ENCODE measurements around the gene MRPS2. TPM values are rescaled to one million over a fixed set of nuclear protein-coding genes. Genes with fewer than 3 reads are reported as not detected.

Gene MRPS2
- total RNA-seq, 1 donor from 2014 or later: 61.7 TPM

Other genes with a start within 250 kb of the MRPS2 start
- 2.2 and 2.3 TPM in 2 replicates for gene PPP1R26, start 20.9 kb upstream of the MRPS2 start, total RNA-seq
- gene LCN1, start 20.8 kb downstream of the MRPS2 start, total RNA-seq: not detected in 2 replicates
- gene OBP2A, start 45.4 kb downstream of the MRPS2 start, total RNA-seq: not detected in 2 replicates
- gene PAEP, start 61.1 kb downstream of the MRPS2 start, total RNA-seq: not detected in 2 replicates
- not detected in 2 replicates for gene GLT6D1, start 138.9 kb downstream of the MRPS2 start, total RNA-seq
- not detected in 2 replicates for gene LCN9, start 162.6 kb downstream of the MRPS2 start, total RNA-seq
- not detected in 2 replicates for gene SOHLH1, start 198.8 kb downstream of the MRPS2 start, total RNA-seq
- not detected in 2 replicates for gene KCNT1, start 201.5 kb downstream of the MRPS2 start, total RNA-seq